Caco-2 (cell line): Measurements from ENCODE around the gene CREB3L2. TPM values are rescaled to one million over a fixed set of nuclear protein-coding genes. Genes with fewer than 3 reads are reported as not detected.

Source experiments
- BruUV-seq: library from RNA; stranded (reverse); fragments of 400-500 nt; replicated peaks from 2 replicates; lab custom pipeline; 2021; lab: Mats Ljungman, UMichigan
- CTCF ChIA-PET: fragments of 300-600 bp; sonication (Branson Sonifier 250); formaldehyde crosslinking; loops from one replicate; lab custom pipeline; 2022; ENCODE audit warnings: antibody characterized with exemption; lab: Charles Lee
- POLR2A ChIA-PET: fragments of 300-600 bp; sonication (Branson Sonifier 250); formaldehyde crosslinking; loops from one replicate; lab custom pipeline; 2022; ENCODE audit warnings: antibody characterized with exemption; lab: Charles Lee
- DNase-seq, 2 experiments: peaks; one replicate each; pipeline versions ENCODE4 v3.0.0 to v3.0.0-alpha.2; 2020 to 2022
- H3K27me3 ChIP-seq: replicated peaks from 2 replicates; pipeline ENCODE4 v1.6.0; 2011; ENCODE audit warnings: low read length; ENCODE audit not compliant: control insufficient read depth, insufficient read depth
- H3K36me3 ChIP-seq: 2 replicates; pipeline ENCODE4 v1.5.1; 2011; ENCODE audit warnings: low read length; ENCODE audit not compliant: control insufficient read depth, insufficient read depth
- H3K4me1 ChIP-seq: fragments of 250-450 bp; sonication (Bioruptor Pico); 2 replicates; pipeline ENCODE4 v1.5.1; 2020; ENCODE audit warnings: mild to moderate bottlenecking
- H3K4me3 ChIP-seq: 2 replicates; pipeline ENCODE4 v1.5.1; 2011; ENCODE audit warnings: low read depth, mild to moderate bottlenecking, control low read depth, low read length
- H3K9me3 ChIP-seq: fragments of 250-450 bp; sonication (Bioruptor Pico); 2 replicates; pipeline ENCODE4 v1.5.1; 2020; ENCODE audit warnings: mild to moderate bottlenecking, moderate library complexity
- H3K27ac Mint-ChIP-seq: one replicate; pipeline ENCODE4 v1.8.0; 2022; ENCODE audit warnings: mixed read lengths; ENCODE audit not compliant: unreplicated experiment
- H3K27me3 Mint-ChIP-seq: one replicate; pipeline ENCODE4 v1.8.0; 2022; ENCODE audit warnings: mixed read lengths; ENCODE audit not compliant: insufficient read depth, unreplicated experiment
- H3K36me3 Mint-ChIP-seq: one replicate; pipeline ENCODE4 v1.8.0; 2022; ENCODE audit warnings: mild to moderate bottlenecking, mixed read lengths; ENCODE audit not compliant: insufficient read depth, unreplicated experiment
- H3K4me1 Mint-ChIP-seq: one replicate; pipeline ENCODE4 v1.8.0; 2022; ENCODE audit warnings: low read depth, mixed read lengths; ENCODE audit not compliant: unreplicated experiment
- H3K4me3 Mint-ChIP-seq: one replicate; pipeline ENCODE4 v1.8.0; 2022; ENCODE audit warnings: mild to moderate bottlenecking, moderate library complexity, mixed read lengths; ENCODE audit not compliant: unreplicated experiment
- H3K9me3 Mint-ChIP-seq: one replicate; pipeline ENCODE4 v1.8.0; 2022; ENCODE audit warnings: mixed read lengths; ENCODE audit not compliant: unreplicated experiment
- CTCF ChIP-seq, 2 experiments: fragments of 200-600 bp in 1 of 2; IDR thresholded peaks; 1 replicate in 1 of 2; 2 replicates in 1 of 2; pipeline versions ENCODE4 v1.5.1 to v1.8.0; 2011 to 2022; ENCODE audit warnings: antibody characterized with exemption in 1 of 2, control low read depth in 1 of 2, inconsistent platforms in 1 of 2, low read depth in 1 of 2, low read length in 1 of 2, mild to moderate bottlenecking in 1 of 2, moderate library complexity in 1 of 2; ENCODE audit not compliant: insufficient read depth in 1 of 2, severe bottlenecking in 1 of 2, unreplicated experiment in 1 of 2
- intact Hi-C: fragments of 100-400 bp; cut with micrococcal nuclease; formaldehyde crosslinking; loops from one replicate; pipeline ENCODE4 v1.10.0; 2022; ENCODE audit not compliant: unreplicated experiment
- total RNA-seq: library from RNA; stranded (reverse); gene quantifications from 2 replicates; pipeline ENCODE4 v1.2.3, GENCODE V29; 2022

CREB3L2 gene
- total RNA-seq, 1 experiment from 2014 or later: 123 TPM

GRCh38 chr7:137925091-137925490 is 76.8 kb downstream of the CREB3L2 start:
- no TSS peak for BruUV-seq
- Mint-ChIP-seq H3K9me3 (no peaks in the 10 kb centered on the region), H3K27ac (no peak overlapping the region), H3K4me3 (no peak overlapping the region), H3K27me3 (no peaks in the 10 kb centered on the region), H3K4me1 (peaks cover 8% of the 10 kb centered on the region), H3K36me3 (peaks cover 62% of the 10 kb centered on the region)
- TF ChIP-seq CTCF (IDR thresholded peaks at IDR 0.05; ENCODE audit: insufficient read depth in 1 of 2, low read depth in 1 of 2, low read length in 1 of 2, severe bottlenecking in 1 of 2, unreplicated experiment in 1 of 2): no peak
- Histone ChIP-seq H3K36me3 (peaks cover 2% of the 10 kb centered on the region), H3K4me1 (no peaks in the 10 kb centered on the region), H3K27me3 (no peaks in the 10 kb centered on the region), H3K4me3 (no peak overlapping the region), H3K9me3 (no peaks in the 10 kb centered on the region)
- ChIA-PET POLR2A (no interaction called here), CTCF (no interaction called here)
- DNase-seq: no peak
- intact Hi-C loops: no loop called here

- intact Hi-C loops: no loop called here
- Mint-ChIP-seq H3K4me3 (no peak overlapping the region), H3K4me1 (no peaks in the 10 kb centered on the region), H3K27ac (no peak overlapping the region), H3K36me3 (peaks cover 53% of the 10 kb centered on the region), H3K27me3 (no peaks in the 10 kb centered on the region), H3K9me3 (no peaks in the 10 kb centered on the region)
- ChIA-PET POLR2A (no interaction called here), CTCF (no interaction called here)
- Histone ChIP-seq H3K9me3 (no peaks in the 10 kb centered on the region), H3K27me3 (no peaks in the 10 kb centered on the region), H3K4me3 (no peak overlapping the region), H3K36me3 (peaks cover 2% of the 10 kb centered on the region), H3K4me1 (no peaks in the 10 kb centered on the region)
- TF ChIP-seq CTCF (IDR thresholded peaks at IDR 0.05; ENCODE audit: insufficient read depth in 1 of 2, low read depth in 1 of 2, low read length in 1 of 2, severe bottlenecking in 1 of 2, unreplicated experiment in 1 of 2): no peak
- no peak for DNase-seq
- no TSS peak for BruUV-seq
Measured at GRCh38 chr7:137923380-137923779, 78.5 kb downstream of the CREB3L2 start.

DNA sequence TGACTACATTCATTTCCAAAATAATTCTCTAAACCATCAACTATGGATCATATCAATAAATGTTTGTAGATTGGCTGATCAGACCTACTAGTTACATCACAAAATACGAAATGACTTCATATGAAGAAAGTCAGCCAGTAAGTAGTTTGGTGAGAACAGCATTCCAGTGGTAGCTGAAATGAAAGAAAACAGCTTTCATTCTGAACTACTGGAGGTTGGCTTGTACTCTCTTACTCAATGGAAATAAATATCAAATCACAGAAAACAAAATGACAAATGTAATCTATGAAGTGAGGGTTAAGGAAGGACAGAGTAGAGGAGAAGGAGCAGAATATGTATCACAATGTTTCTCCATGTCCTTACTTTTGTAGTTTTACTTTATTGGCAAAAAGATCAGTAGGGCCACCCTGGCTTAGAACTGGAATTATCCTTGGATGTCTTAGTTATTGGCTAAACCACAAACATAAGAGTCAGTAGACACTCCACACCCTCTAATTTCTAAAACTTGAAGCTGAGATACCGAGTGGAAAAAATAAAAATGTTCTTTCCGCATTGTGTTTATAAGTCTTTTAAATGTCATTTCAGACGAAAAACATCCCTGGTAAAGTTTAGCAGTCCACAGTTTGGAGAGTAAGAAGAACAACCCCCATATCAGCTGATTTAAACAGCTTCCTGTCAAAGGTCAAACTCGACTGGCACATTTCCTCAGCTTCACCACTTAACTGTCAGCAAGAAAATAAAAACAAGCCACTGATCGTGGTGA is 81.1 kb downstream of the CREB3L2 start:
- ChIA-PET CTCF (no interaction called here), POLR2A (no interaction called here)
- no peaks in the 10 kb centered on the region for H3K4me1 ChIP-seq
- H3K4me3 ChIP-seq: no peak overlapping the region
- Mint-ChIP-seq H3K9me3 (no peaks in the 10 kb centered on the region), H3K4me1 (peaks cover 8% of the 10 kb centered on the region), H3K4me3 (no peak overlapping the region), H3K36me3 (peaks cover 52% of the 10 kb centered on the region), H3K27me3 (no peaks in the 10 kb centered on the region), H3K27ac (no peak overlapping the region)
- H3K36me3 ChIP-seq: no peaks in the 10 kb centered on the region; the same call in none of the 2 replicates
- no TSS peak for BruUV-seq
- H3K27me3 ChIP-seq: no peaks in the 10 kb centered on the region
- intact Hi-C loops: no loop called here
- TF ChIP-seq CTCF (IDR thresholded peaks at IDR 0.05; ENCODE audit: insufficient read depth in 1 of 2, low read depth in 1 of 2, low read length in 1 of 2, severe bottlenecking in 1 of 2, unreplicated experiment in 1 of 2): no peak
- no peaks in the 10 kb centered on the region for H3K9me3 ChIP-seq
- DNase-seq: no peak
